Stimulated activated CD4-positive, alpha-beta T cell treated with anti-CD3 and anti-CD28 coated beads, Interleukin-12 subunit alpha, Interleukin-12 subunit beta, amount 100 ng/mL, for 24 hours (primary cell): ENCODE measurements around the gene UBAC2.
"Not testable (repeated sequence)": the region's sequence is repeated elsewhere in the genome, so short reads cannot be mapped to it uniquely, and the experiment has no call there.

Experiments
- DNase-seq, 2 experiments: peaks; one replicate each; pipeline ENCODE4 v3.0.0-alpha.2; 2020; ENCODE audit warnings: low read depth in 2 of 2

UBAC2 gene

DNA sequence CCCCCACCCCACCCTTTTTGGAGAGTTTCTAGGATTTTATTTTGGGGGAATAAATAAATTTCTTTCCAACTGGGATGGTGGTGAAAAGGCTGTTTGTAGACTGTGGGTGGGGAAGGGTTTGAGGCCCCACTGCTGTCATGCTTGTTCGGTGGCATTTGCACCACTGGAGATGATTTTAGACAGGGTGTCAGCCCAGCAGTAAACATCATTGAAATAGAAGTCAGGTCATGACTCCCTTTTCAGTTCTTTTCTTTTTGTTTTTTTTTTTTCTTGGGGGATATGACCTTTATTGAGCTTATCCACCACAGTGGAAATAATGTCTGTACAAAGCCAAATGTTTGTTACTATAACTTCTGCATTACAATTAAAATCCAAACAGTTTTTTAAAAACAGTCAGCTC, 14.1 kb downstream of the UBAC2 start:
- DNase-seq = no peak

DNA sequence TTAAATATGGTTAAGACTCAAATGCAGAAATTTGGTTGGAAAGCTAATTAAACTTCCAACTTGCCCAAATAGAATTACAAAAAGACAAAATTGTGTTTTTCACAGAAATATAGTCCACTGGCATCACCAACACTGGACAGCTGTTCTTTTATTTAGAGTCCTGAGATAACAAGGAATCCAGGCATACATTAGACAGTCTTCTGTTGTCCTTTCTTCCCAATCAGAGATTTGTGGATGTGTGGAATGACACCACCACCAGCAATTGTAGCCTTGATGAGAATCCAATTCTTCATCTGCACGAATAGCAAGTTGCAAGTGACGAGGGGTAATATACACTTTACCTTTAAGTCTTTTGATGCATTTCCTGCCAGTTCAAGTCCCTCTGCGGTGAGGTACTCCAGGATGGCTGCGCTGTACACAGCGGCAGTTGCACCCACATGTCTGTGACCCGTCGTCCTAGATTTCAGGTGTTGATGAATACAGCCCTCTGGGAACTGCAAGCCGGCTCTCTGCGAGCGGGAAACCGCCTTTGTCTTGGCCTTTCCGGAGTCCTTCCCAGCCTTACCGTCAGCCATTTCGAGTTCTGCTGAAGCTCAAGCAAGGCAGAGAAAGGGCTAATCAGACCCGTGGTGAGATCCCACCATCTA, 14.7 kb downstream of the UBAC2 start:
- peak in 1 of 2 experiments; percentile 24 for DNase-seq

GRCh38 chr13:99217461-99218110, 16.9 kb downstream of the UBAC2 start:
- no peak for DNase-seq

- DNase-seq = no peak
Measured at GRCh38 chr13:99218126-99218525, 17.5 kb downstream of the UBAC2 start.

DNA sequence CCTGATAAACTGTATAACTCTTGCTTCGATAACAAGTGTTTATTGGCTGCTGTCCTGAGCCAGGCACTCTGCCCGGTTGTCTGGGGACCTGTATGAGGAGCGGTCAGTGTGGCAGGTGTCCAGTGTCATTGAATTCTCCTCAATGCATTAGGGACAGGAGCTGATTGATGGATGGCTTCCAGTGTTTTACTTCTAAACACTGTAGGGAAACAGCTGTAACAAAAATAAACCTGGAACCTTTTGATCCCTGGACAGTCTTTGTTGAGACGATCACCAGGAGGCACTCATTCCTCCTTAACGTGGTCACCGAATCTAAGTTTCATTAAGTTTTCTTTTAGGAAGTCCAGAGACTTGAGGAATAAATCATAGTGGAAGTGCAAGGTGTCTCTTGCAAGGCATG, 17.9 kb downstream of the UBAC2 start:
- DNase-seq = no peak

DNA sequence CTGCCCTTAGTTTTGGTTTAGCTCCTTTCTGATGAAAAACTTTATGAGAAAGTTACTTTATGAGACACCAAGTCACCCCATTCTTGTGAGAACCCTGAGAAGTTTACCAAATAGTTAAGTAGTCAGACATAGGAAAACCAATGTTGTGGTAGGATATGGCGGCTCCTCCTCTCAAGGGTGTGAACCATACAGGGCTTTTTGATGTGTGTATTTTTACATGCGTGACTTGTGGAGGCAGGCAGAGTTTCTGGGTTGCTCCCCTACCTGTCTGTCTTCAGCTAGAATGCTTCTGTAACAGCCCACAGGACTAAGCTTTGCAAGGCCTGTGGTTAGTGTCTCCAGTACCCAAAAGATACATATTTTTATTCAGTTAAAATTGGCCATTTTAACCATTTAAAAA, 18.3 kb downstream of the UBAC2 start:
- peak in 1 of 2 experiments; percentile 25 for DNase-seq

- DNase-seq = no peak
Measured at GRCh38 chr13:99220199-99220935, 19.7 kb downstream of the UBAC2 start.

DNA sequence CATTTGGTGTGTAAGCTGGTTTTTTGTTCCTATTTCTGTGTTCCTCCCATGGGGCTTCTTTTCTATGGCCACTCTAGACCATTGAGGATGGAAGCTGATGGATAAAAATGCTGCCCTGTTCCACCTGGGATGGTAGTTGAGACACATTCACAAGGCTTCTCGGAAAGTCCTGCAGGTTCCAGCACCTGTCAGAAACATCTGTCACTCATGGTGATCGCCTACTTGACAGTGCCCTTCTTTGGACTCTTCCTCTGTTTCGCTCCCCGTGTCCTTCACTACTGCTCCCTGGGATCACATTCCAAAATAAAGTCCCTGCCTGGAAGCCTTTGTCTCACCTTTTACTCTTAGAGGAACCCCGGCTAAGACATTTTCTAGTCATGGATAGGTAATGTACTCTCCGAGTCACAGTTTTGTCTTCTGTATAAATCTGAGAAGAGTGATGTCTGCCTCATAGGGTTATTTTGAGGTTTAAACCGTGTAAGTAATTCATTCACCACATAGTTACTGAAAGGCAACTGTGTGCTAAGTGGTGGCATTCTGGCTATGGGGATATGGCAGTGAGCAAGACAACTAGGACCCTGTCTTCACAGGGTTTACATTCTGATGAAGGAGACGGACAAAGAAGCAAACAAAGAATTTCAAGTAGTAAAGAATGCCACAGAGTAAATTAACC, 21.0 kb downstream of the UBAC2 start:
- DNase-seq = no peak

DNA sequence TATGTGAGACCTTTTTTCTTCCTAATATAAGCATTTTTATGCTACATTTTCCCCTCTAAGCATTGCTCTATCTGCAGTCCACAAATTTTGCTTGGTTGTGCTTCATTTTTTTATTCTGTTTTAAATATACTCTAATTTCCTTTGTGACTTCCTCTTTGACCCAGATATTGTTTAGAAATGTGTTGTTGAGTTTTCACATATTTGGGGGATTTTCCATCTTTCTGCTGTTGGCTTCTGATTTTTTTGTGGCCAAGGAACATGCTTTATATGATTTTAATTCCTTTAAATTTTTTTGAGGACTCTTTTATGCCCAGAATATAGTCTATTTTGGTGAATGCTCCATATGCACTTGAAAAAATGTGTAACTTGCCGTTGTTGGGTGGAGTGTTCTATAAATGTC, 22.9 kb downstream of the UBAC2 start:
- no peak for DNase-seq

GRCh38 chr13:99224021-99224420, 23.4 kb downstream of the UBAC2 start:
- no peak for DNase-seq

DNA sequence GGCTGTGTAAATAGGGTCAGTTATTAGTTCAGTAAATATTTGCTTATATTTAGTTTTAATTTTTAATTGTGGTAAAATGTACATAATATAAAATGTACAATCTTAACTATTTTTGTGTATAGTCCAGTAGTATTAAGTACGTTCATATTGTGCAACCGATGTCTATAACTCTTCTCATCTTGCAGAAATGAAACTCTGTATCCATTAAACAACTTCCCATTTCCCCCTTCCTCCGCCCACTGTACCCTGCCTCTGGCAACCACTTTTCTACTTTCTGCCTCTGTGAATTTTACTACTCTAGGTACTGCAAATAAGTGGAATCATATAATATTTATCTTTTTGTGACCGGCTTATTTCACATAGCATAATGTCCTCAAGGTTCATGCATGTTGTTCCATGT, 24.4 kb downstream of the UBAC2 start:
- DNase-seq = no peak

DNA sequence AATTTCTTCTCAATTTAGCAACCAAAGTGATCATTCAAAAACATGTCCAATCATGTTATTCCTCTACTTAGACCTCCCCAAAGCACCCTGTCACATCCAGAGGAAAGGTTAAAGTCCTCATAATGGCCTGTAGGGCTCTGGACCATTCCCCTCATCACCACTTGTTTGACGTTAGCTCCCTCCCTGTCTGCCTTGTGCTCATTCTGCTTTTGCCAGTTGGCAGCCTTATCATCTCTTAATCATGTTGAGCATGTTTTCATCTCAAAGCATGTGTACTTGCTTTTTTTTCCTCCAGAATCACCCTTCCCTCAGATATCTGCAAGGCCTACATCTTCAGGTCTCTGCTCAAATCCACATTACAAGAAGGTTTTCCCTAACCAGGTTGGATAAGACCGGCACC, 25.9 kb downstream of the UBAC2 start:
- DNase-seq = no peak

DNA sequence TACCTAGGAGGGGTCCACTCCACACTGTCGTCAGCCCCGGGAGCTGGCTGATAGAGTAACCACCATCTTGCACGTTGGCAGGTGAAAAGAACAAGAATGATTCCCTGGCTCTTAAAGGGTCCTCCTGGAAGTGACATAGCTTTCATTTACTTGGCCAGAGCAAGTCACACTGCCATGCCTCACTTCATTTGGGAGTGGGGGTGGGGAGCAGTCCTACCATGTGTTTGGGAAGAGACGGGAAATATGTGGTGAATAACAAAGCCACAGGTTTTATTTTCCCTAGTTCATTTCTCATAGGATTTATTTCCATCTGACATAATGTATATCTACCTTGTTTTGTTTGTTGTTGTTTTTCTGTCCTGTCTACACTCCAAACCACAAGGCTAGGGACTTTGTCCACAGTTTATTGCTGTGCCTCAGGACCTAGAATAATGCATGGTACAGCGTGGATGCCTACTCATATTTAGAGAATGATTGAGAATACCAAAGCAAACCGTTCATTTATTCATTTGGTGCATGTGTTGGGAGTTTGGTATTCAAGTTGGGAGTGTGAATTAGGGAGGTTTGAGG, 26.8 kb downstream of the UBAC2 start:
- DNase-seq = no peak

GRCh38 chr13:99227909-99228688, 27.4 kb downstream of the UBAC2 start:
- DNase-seq = no peak

DNA sequence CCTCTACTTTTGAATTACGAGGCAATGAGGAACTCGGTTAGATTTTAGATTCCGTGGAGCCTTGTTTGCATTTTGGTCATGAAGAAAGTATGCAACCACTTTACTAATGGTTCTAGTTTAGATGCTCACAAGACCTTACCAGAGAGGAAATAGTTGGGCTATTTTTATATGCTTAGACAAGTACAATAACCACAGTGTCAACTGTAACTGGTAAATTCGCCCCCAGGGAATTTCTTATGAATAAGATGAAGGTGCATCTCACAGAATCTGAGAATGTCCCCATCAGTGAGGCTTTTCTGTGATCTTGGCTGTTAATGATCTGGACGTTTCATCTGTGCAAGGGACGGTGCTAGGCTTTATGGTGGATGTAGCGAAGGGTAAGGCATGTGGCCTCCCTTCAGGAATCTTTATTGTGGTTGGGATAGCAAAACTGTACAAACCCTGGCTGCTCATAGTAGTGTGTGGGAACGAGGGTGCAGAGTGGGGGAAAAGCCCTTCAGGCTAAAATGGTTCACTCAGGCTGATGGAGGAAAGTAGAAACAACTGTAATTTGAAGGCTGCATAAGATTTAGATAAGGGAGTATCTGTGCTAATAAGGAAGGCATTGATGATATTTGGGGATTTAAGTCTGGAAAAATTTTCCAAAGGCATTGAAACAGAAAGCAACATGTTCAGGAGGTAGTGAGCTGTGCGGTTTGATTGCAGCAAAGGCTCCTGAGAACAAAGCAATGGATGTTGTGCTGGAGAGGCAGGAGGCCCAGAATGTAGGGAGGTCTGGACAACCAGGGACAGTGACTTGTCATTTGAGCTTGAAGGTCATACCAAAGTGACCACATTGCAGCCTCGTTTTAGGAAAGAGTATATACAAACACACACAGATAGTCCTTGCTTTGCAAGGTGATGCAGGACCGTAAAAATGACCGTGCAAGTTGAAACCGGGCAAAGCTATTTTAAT, 28.4 kb downstream of the UBAC2 start:
- no peak for DNase-seq

- not testable (repeated sequence) for DNase-seq
Measured at GRCh38 chr13:99230588-99230987, 29.9 kb downstream of the UBAC2 start.

DNA sequence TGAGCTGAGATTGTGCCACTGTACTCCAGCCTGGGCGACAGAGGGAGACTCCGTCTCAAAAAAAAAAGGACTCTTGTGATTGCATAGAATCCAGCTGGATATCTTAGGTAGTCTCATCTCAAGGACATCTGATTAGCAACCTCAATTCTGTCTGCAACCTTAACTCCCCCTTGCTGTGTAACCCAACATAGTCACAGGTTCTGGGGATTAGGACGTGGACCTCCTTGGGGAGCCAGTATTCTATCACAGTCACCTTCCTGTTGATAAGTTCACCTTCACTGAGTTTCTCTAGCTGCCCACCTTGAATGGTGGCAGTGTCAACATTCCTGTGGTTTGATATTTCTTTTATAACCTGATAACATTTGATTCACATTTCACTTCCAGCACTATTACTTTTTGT, 30.3 kb downstream of the UBAC2 start:
- DNase-seq = no peak

GRCh38 chr13:99231721-99232120, 31.1 kb downstream of the UBAC2 start:
- DNase-seq = no peak

DNA sequence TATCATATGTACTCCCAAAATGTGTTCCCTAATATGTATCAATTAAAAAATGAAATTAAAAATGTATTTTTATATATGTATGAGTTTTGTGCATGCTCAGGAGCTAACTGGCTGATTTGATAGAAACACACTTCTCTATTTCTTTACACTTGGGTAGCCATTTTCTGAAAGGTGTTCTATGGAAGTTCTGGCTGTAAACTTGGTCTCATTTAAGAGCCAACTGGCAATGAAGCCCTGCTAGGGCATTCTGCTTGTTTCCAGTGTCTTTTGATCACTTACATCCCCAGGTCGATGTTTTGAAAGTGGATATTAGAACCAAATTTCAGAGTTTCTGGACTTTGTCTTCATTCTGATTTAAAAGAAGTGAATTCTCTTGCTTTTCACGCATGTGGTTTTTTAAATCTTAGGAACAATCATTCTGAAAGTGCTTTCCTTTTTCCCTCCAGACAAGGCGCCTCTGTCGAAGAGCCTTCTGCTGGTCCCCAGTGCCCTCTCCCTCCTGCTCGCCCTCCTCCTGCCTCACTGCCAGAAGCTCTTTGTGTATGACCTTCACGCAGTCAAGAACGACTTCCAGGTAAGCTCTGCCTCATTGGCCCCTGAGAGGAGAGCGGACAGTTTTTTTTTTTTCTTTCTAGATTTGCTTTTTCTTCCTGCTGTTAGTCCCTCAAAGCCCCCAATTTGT, 37.5 kb downstream of the UBAC2 start:
- DNase-seq = peak in 1 of 2 experiments; percentile 36

GRCh38 chr13:99246100-99246499, 45.4 kb downstream of the UBAC2 start:
- DNase-seq = no peak
